ENCODE data around the gene TMSB15B.

GRCh38 chrX:103927030-103927429 is 35.4 kb upstream of the TMSB15B start:
- no peak for TF ChIP-seq CTCF (IDR thresholded peaks at IDR 0.05)
- TF ChIP-seq POLR2A (IDR thresholded peaks at IDR 0.05): no peak

All from thyroid gland (tissue), 4 donors.